WTC11 (cell line): ENCODE measurements around the gene FOXL2. TPM values are rescaled to one million over a fixed set of nuclear protein-coding genes. Genes with fewer than 3 reads are reported as not detected.

Experiments
- ATAC-seq: fragments of 200-7000 bp; cut with Tn5 transposase; 2 replicates; pipeline ENCODE4 v1.10.0; 2021; ENCODE audit warnings: mild to moderate bottlenecking, moderate library complexity
- CTCF ChIA-PET: fragments of 300-600 bp; sonication (Branson Sonifier 250); formaldehyde crosslinking; loops from one replicate; lab custom pipeline; 2021; ENCODE audit warnings: antibody characterized with exemption; lab: Charles Lee
- POLR2A ChIA-PET: fragments of 350-600 bp; sonication (Branson Sonifier 250); formaldehyde crosslinking; loops from one replicate; lab custom pipeline; 2021; ENCODE audit warnings: antibody characterized with exemption; lab: Charles Lee
- DNase-seq: peaks from one replicate; pipeline ENCODE4 v3.0.0; 2021; ENCODE audit warnings: low spot score
- H3K27ac Mint-ChIP-seq: 2 replicates; pipeline ENCODE4 v1.8.0; 2021; ENCODE audit warnings: mixed read lengths
- H3K27me3 Mint-ChIP-seq: 2 replicates; pipeline ENCODE4 v1.8.0; 2021; ENCODE audit warnings: low read depth, mild to moderate bottlenecking, moderate library complexity, mixed read lengths
- H3K36me3 Mint-ChIP-seq: 2 replicates; pipeline ENCODE4 v1.8.0; 2021; ENCODE audit warnings: mixed read lengths
- H3K4me1 Mint-ChIP-seq: 2 replicates; pipeline ENCODE4 v1.8.0; 2022; ENCODE audit warnings: mixed read lengths
- H3K4me3 Mint-ChIP-seq: 2 replicates; pipeline ENCODE4 v1.8.0; 2021; ENCODE audit warnings: mild to moderate bottlenecking, moderate library complexity, mixed read lengths
- H3K9me3 Mint-ChIP-seq: 2 replicates; pipeline ENCODE4 v1.8.0; 2021; ENCODE audit warnings: mixed read lengths
- ETV6 ChIP-seq: sonication (generic); formaldehyde crosslinking; IDR thresholded peaks from 2 replicates; pipeline ENCODE4 v1.8.1; 2022; ENCODE audit warnings: mild to moderate bottlenecking, missing genetic modification reagents
- MYBL2 ChIP-seq: sonication (generic); formaldehyde crosslinking; IDR thresholded peaks from 2 replicates; pipeline ENCODE4 v1.8.1; 2023; ENCODE audit warnings: mild to moderate bottlenecking, moderate library complexity, missing genetic modification reagents
- NFE2L1 ChIP-seq: sonication (generic); formaldehyde crosslinking; IDR thresholded peaks from 2 replicates; pipeline ENCODE4 v1.8.1; 2023; ENCODE audit warnings: missing genetic modification reagents
- NFYB ChIP-seq: sonication (generic); formaldehyde crosslinking; conservative IDR thresholded peaks from 2 replicates; pipeline ENCODE4 v1.8.0; 2022; ENCODE audit warnings: low read depth, missing genetic modification reagents
- NR1H2 ChIP-seq: sonication (generic); formaldehyde crosslinking; IDR thresholded peaks from 2 replicates; pipeline ENCODE4 v1.9.0; 2021; ENCODE audit warnings: mild to moderate bottlenecking, moderate library complexity, missing genetic modification reagents
- NR2C2 ChIP-seq: sonication (generic); formaldehyde crosslinking; IDR thresholded peaks from 2 replicates; pipeline ENCODE4 v1.8.0; 2022; ENCODE audit warnings: mild to moderate bottlenecking, missing genetic modification reagents
- ZNF396 ChIP-seq: fragments of 250-450 bp; sonication (Bioruptor Pico); IDR thresholded peaks from 2 replicates; pipeline ENCODE4 v1.8.0; 2021; ENCODE audit warnings: mild to moderate bottlenecking, moderate library complexity, borderline replicate concordance
- ZNF416 ChIP-seq: fragments of 250-450 bp; sonication (Bioruptor Pico); IDR thresholded peaks from 2 replicates; pipeline ENCODE4 v1.9.0; 2021; ENCODE audit warnings: mild to moderate bottlenecking, inconsistent platforms
- total RNA-seq: library from RNA; stranded (reverse); gene quantifications from 3 replicates; pipeline ENCODE4 v1.2.3, GENCODE V29; 2021
- TF ChIP-seq, protein P1 (sequence below): sonication (generic); formaldehyde crosslinking; IDR thresholded peaks from 2 replicates; pipeline ENCODE4 v1.8.1; 2023; ENCODE audit warnings: mild to moderate bottlenecking, missing genetic modification reagents, moderate library complexity
- TF ChIP-seq, protein P2 (sequence below): sonication (generic); formaldehyde crosslinking; IDR thresholded peaks from 2 replicates; pipeline ENCODE4 v1.8.0; 2022; ENCODE audit warnings: missing genetic modification reagents
- TF ChIP-seq, protein P3 (sequence below): sonication (generic); formaldehyde crosslinking; IDR thresholded peaks from 2 replicates; pipeline ENCODE4 v1.8.1; 2022; ENCODE audit warnings: low read depth, mild to moderate bottlenecking, moderate library complexity, missing genetic modification reagents, borderline replicate concordance
- TF ChIP-seq, protein P4 (sequence below): fragments of 250-450 bp; sonication (Bioruptor Pico); IDR thresholded peaks from 2 replicates; pipeline ENCODE4 v2.1.2; 2022; ENCODE audit warnings: mild to moderate bottlenecking, moderate library complexity

The FOXL2 gene
- total RNA-seq, 1 experiment from 2014 or later = 1.4 TPM

DNA sequence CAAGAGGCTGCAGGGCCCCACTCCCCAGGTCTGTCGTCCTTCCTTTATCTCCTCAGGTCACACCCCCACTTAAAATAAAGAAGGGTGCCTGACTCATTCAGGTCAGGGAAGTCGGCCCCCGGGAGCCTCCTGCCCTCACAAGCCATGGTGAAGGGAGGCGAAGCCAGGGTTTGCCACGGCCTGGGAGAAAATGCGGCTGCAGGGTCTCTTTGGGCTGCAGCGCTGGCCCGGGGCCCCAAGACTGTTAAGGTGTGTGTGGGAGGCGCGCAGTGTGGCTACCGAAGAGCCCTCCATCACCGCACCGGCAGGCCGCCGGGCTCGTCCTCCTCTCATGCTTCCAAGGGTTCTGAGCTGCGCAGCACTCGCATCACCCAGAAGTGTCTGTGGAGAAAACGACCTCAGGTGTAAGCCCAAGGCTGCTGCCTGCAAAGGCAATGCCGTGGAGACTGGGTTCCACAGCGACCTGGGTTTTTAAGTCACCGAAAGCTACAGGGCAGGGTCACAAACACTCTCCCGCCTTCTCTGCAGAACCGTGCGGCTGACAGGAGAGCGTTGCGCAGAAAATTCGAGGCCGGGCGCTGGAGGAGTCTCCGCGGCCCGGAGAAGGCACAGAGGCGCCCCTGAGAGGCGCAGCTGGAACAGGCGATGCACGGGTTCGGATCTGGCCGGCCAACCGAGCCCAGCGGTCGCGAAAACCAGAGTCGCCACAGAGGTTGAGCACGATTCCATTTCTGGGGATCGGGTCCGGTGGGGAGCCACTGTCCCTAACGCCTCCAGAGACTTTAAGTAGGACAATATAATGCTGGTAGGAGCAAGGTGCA, 8.7 kb downstream of the FOXL2 start (continued):
- TF ChIP-seq, protein P1, sequence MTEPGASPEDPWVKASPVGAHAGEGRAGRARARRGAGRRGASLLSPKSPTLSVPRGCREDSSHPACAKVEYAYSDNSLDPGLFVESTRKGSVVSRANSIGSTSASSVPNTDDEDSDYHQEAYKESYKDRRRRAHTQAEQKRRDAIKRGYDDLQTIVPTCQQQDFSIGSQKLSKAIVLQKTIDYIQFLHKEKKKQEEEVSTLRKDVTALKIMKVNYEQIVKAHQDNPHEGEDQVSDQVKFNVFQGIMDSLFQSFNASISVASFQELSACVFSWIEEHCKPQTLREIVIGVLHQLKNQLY (CRISPR knock-in tag) = no peak
- TF ChIP-seq NFE2L1 (CRISPR knock-in tag) (no peak), ETV6 (no peak), NFYB (CRISPR knock-in tag) (no peak), MYBL2 (CRISPR knock-in tag) (no peak), ZNF416 (no peak)

DNA sequence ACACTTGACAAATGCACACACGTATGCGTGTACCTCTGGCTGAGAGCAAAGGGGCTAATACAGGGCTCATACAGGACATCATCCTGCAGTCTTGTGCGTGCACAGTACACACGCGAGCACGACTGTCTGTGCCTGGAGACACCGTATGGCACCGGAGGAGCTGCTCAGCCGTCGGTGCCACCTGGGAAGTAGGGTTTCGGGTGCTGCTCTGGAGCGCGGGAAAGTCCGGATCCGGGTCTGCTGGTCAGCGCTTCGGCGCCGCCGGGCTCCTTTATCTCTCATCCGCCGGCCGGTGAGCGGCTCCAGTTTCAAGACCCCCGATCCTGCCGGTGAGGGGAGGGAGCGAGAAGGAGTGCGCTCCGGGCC, 9.3 kb downstream of the FOXL2 start:
- Mint-ChIP-seq H3K4me3 (peak overlapping the region; percentile 77), H3K27ac (no peak overlapping the region), H3K4me1 (peaks cover 56% of the 10 kb centered on the region), H3K9me3 (no peaks in the 10 kb centered on the region), H3K27me3 (peaks cover 88% of the 10 kb centered on the region)
- no peak for ATAC-seq
- peak; percentile 46 for DNase-seq
- TF ChIP-seq, protein P2, sequence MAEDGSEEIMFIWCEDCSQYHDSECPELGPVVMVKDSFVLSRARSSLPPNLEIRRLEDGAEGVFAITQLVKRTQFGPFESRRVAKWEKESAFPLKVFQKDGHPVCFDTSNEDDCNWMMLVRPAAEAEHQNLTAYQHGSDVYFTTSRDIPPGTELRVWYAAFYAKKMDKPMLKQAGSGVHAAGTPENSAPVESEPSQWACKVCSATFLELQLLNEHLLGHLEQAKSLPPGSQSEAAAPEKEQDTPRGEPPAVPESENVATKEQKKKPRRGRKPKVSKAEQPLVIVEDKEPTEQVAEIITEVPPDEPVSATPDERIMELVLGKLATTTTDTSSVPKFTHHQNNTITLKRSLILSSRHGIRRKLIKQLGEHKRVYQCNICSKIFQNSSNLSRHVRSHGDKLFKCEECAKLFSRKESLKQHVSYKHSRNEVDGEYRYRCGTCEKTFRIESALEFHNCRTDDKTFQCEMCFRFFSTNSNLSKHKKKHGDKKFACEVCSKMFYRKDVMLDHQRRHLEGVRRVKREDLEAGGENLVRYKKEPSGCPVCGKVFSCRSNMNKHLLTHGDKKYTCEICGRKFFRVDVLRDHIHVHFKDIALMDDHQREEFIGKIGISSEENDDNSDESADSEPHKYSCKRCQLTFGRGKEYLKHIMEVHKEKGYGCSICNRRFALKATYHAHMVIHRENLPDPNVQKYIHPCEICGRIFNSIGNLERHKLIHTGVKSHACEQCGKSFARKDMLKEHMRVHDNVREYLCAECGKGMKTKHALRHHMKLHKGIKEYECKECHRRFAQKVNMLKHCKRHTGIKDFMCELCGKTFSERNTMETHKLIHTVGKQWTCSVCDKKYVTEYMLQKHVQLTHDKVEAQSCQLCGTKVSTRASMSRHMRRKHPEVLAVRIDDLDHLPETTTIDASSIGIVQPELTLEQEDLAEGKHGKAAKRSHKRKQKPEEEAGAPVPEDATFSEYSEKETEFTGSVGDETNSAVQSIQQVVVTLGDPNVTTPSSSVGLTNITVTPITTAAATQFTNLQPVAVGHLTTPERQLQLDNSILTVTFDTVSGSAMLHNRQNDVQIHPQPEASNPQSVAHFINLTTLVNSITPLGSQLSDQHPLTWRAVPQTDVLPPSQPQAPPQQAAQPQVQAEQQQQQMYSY (CRISPR knock-in tag) = peak; percentile 58; the same call in 1 of the 2 replicates
- no peak for TF ChIP-seq NR2C2
- TF ChIP-seq, all 79 proteins: peak for 1
- CTCF ChIA-PET = interaction anchor here (1.0 to 7.4 kb wide), 4 partner anchors 11 to 343 kb away, joined by 3 to 158 read pairs (median 56); partner anchors contain the start of genes CEP70, FOXL2 and FOXL2NB
- H3K36me3 Mint-ChIP-seq = no peaks in the 10 kb centered on the region
- POLR2A ChIA-PET = interaction anchor here (0.7 to 1.4 kb wide), 2 partner anchors 10 to 42 kb away, joined by 3 to 4 read pairs; no protein-coding TSS in a partner anchor

DNA sequence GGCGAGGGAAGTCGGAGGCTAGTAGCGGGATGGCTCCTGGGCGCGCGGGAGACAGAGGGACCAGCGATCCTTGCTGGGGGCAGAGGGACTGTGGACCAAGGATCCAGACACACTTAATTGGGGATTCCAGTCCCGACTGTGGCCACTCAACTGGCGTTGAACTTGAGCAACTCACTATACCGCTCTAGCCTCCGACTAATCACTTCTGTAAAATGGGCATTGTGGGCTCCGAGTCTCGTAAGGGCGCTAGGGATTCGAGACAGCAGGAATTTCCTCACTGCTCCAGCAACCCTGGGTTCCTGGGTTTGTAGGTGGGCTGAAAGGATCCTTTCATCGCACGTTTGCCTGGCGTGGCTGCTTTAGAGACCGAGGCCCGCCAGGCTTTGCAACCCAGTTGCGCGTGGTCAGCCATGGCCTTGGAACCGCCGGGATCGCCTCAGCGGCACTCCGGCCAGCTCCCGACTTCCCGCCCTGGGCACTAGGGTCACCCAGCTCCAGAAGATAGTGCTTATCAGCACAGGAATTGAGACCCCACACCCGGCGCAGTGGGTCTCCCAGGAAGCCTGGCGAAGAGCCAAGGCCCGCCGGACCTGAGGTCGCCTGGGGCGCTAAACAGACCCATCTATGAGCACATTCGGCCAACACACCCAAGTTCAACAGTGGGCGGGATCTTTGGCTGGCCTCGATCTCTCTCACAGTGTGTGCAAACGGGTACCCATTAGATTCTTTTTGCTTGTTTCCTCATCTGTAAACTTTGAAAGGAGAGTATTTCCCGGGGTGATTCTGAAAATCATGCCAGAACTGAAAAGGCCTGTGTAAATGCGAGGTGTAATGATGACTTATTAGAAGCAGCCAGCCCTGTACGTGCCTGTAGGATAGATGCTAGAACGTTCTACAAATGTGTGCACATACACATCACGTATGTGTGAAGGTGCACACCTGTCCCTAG, 9.9 kb downstream of the FOXL2 start:
- no peak for ATAC-seq

More for the DNA sequence above, 9.9 kb downstream of the FOXL2 start:
- Mint-ChIP-seq H3K4me1 (peaks cover 51% of the 10 kb centered on the region), H3K27ac (no peak overlapping the region), H3K27me3 (peaks cover 81% of the 10 kb centered on the region), H3K9me3 (no peaks in the 10 kb centered on the region), H3K4me3 (peak overlapping the region; percentile 77), H3K36me3 (no peaks in the 10 kb centered on the region)
- no peak for TF ChIP-seq NR1H2
- no peak for TF ChIP-seq ZNF396 (CRISPR knock-in tag)
- TF ChIP-seq, protein P3, sequence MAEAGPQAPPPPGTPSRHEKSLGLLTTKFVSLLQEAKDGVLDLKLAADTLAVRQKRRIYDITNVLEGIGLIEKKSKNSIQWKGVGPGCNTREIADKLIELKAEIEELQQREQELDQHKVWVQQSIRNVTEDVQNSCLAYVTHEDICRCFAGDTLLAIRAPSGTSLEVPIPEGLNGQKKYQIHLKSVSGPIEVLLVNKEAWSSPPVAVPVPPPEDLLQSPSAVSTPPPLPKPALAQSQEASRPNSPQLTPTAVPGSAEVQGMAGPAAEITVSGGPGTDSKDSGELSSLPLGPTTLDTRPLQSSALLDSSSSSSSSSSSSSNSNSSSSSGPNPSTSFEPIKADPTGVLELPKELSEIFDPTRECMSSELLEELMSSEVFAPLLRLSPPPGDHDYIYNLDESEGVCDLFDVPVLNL (CRISPR knock-in tag) = 0 out of 2 replicates have a peak, but pooled peaks have one; percentile 21
- TF ChIP-seq, protein P4, sequence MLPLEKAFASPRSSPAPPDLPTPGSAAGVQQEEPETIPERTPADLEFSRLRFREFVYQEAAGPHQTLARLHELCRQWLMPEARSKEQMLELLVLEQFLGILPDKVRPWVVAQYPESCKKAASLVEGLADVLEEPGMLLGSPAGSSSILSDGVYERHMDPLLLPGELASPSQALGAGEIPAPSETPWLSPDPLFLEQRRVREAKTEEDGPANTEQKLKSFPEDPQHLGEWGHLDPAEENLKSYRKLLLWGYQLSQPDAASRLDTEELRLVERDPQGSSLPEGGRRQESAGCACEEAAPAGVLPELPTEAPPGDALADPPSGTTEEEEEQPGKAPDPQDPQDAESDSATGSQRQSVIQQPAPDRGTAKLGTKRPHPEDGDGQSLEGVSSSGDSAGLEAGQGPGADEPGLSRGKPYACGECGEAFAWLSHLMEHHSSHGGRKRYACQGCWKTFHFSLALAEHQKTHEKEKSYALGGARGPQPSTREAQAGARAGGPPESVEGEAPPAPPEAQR (CRISPR knock-in tag) = no peak
- CTCF ChIA-PET = interaction anchor here (0.6 to 7.4 kb wide), 42 partner anchors 10 to 1161 kb away, joined by 3 to 158 read pairs (median 5); partner anchors contain the start of genes CEP70, ESYT3, FAIM and FOXL2
- POLR2A ChIA-PET = interaction anchor here (0.8 to 1.4 kb wide), 6 partner anchors 10 to 74 kb away, joined by 3 to 10 read pairs (median 6); partner anchors contain the start of genes FOXL2 and FOXL2NB
- DNase-seq = peak; percentile 37
